ENCODE data around the gene CHCHD4. TPM values are rescaled to one million over a fixed set of nuclear protein-coding genes. Genes with fewer than 3 reads are reported as not detected.

CHCHD4 gene
- total and polyA plus RNA-seq, 4 donors, result 7.5 to 12.0 (median 9.0) TPM

- Histone ChIP-seq H3K9me3 (ENCODE audit: control insufficient read depth, low read length) (no peaks in the 10 kb centered on the region), H3K4me3 (ENCODE audit: low read length in 2 of 2) (no peak overlapping the region), H3K27me3 (ENCODE audit: control insufficient read depth in 1 of 2, insufficient read depth in 2 of 2, low read length in 1 of 2) (no peaks in the 10 kb centered on the region), H3K36me3 (ENCODE audit: control insufficient read depth in 1 of 2, insufficient read depth in 2 of 2, low read length in 1 of 2) (peaks cover 0 to 5% of the 10 kb centered on the region in 2 donors), H3K27ac (ENCODE audit: low read depth in 1 of 2, low read length in 2 of 2) (peak overlapping the region in 1 of 2 donors; percentile 92), H3K4me1 (ENCODE audit: control insufficient read depth in 1 of 2, insufficient read depth in 2 of 2, low read length in 2 of 2) (peaks cover 3 to 4% of the 10 kb centered on the region in 2 donors)
- DNase-seq (no peak), ATAC-seq (ENCODE audit: low FRiP score) (no peak)
- WGBS, 2 donors, result 37 to 38% methylated on average over 10 of the region's 10 CpGs
- intact Hi-C loops (cut with DNase I), result loop anchor here in 1 of 2 donors (2.0 to 10.0 kb wide), 2 partner anchors 32 to 258 kb away; partner anchors contain the start of genes LSM3, SLC6A6 and XPC
These were observed 21.9 kb upstream of the CHCHD4 start for GRCh38 chr3:14146381-14147065.

- no peaks in the 10 kb centered on the region for H3K27me3 ChIP-seq (ENCODE audit: control insufficient read depth in 1 of 2, insufficient read depth in 2 of 2, low read length in 1 of 2)
- ATAC-seq (ENCODE audit: low FRiP score) (no peak), DNase-seq (no peak)
- peak overlapping the region; percentile 58 to 92 for H3K27ac ChIP-seq (ENCODE audit: low read depth in 1 of 2, low read length in 2 of 2)
- H3K4me3 ChIP-seq (ENCODE audit: low read length in 2 of 2), result no peak overlapping the region
- H3K36me3 ChIP-seq (ENCODE audit: control insufficient read depth in 1 of 2, insufficient read depth in 2 of 2, low read length in 1 of 2), result peaks cover 0 to 6% of the 10 kb centered on the region in 2 donors
- intact Hi-C loops (cut with DNase I), result loop anchor here in 1 of 2 donors (2.0 to 10.0 kb wide), 2 partner anchors 33 to 259 kb away; partner anchors contain the start of genes LSM3, SLC6A6 and XPC
- 67 to 69% methylated on average over 10 of the region's 10 CpGs for WGBS, 2 donors
- peaks cover 3 to 4% of the 10 kb centered on the region in 2 donors for H3K4me1 ChIP-seq (ENCODE audit: control insufficient read depth in 1 of 2, insufficient read depth in 2 of 2, low read length in 2 of 2)
- H3K9me3 ChIP-seq (ENCODE audit: control insufficient read depth, low read length), result no peaks in the 10 kb centered on the region
These were observed 21.2 kb upstream of the CHCHD4 start for GRCh38 chr3:14145670-14146380.

GRCh38 chr3:14145236-14145635 lies 20.6 kb upstream of the CHCHD4 start:
- H3K4me3 ChIP-seq (ENCODE audit: low read length in 2 of 2), result no peak overlapping the region
- peaks cover 0 to 6% of the 10 kb centered on the region in 2 donors for H3K36me3 ChIP-seq (ENCODE audit: control insufficient read depth in 1 of 2, insufficient read depth in 2 of 2, low read length in 1 of 2)
- DNase-seq, result no peak
- no peak for ATAC-seq (ENCODE audit: low FRiP score)
- 66% methylated on average over 9 of the region's 9 CpGs for WGBS, 2 donors
- peak overlapping the region; percentile 58 to 92 for H3K27ac ChIP-seq (ENCODE audit: low read depth in 1 of 2, low read length in 2 of 2)
- no peaks in the 10 kb centered on the region for H3K9me3 ChIP-seq (ENCODE audit: control insufficient read depth, low read length)
- peaks cover 3 to 4% of the 10 kb centered on the region in 2 donors for H3K4me1 ChIP-seq (ENCODE audit: control insufficient read depth in 1 of 2, insufficient read depth in 2 of 2, low read length in 2 of 2)
- H3K27me3 ChIP-seq (ENCODE audit: control insufficient read depth in 1 of 2, insufficient read depth in 2 of 2, low read length in 1 of 2), result no peaks in the 10 kb centered on the region
- intact Hi-C loops (cut with DNase I), result loop anchor here in 1 of 2 donors (10.0 kb wide), 1 partner anchor 260 kb away; the partner anchor contains the start of gene SLC6A6

- DNase-seq (peak; percentile 79 to 81), ATAC-seq (ENCODE audit: low FRiP score) (peak; percentile 91)
- 0 to 1% methylated on average over 7 of the region's 7 CpGs for WGBS, 2 donors
- peak overlapping the region; percentile 89 to 99 for H3K27ac ChIP-seq (ENCODE audit: low read depth in 1 of 2, low read length in 2 of 2)
- H3K27me3 ChIP-seq (ENCODE audit: control insufficient read depth in 1 of 2, insufficient read depth in 2 of 2, low read length in 1 of 2), result no peaks in the 10 kb centered on the region
- H3K4me3 ChIP-seq (ENCODE audit: low read length in 2 of 2), result no peak overlapping the region
- peaks cover 0 to 6% of the 10 kb centered on the region in 2 donors for H3K36me3 ChIP-seq (ENCODE audit: control insufficient read depth in 1 of 2, insufficient read depth in 2 of 2, low read length in 1 of 2)
- intact Hi-C loops (cut with DNase I), result loop anchor here (1.0 to 10.0 kb wide), 3 partner anchors 19 to 260 kb away; partner anchors contain the start of genes LSM3 (in 1 of the 2), SLC6A6 (in 1 of the 2), TMEM43 (in 1 of the 2) and XPC (in 1 of the 2)
- H3K4me1 ChIP-seq (ENCODE audit: control insufficient read depth in 1 of 2, insufficient read depth in 2 of 2, low read length in 2 of 2), result peaks cover 3 to 4% of the 10 kb centered on the region in 2 donors
- no peaks in the 10 kb centered on the region for H3K9me3 ChIP-seq (ENCODE audit: control insufficient read depth, low read length)
These were observed 19.9 kb upstream of the CHCHD4 start for GRCh38 chr3:14144423-14145075.

- Histone ChIP-seq H3K36me3 (ENCODE audit: control insufficient read depth in 1 of 2, insufficient read depth in 2 of 2, low read length in 1 of 2) (peaks cover 0 to 6% of the 10 kb centered on the region in 2 donors), H3K4me3 (ENCODE audit: low read length in 2 of 2) (no peak overlapping the region), H3K9me3 (ENCODE audit: control insufficient read depth, low read length) (no peaks in the 10 kb centered on the region), H3K27ac (ENCODE audit: low read depth in 1 of 2, low read length in 2 of 2) (peak overlapping the region; percentile 50 to 99), H3K27me3 (ENCODE audit: control insufficient read depth in 1 of 2, insufficient read depth in 2 of 2, low read length in 1 of 2) (no peaks in the 10 kb centered on the region), H3K4me1 (ENCODE audit: control insufficient read depth in 1 of 2, insufficient read depth in 2 of 2, low read length in 2 of 2) (peaks cover 3 to 4% of the 10 kb centered on the region in 2 donors)
- intact Hi-C loops (cut with DNase I), result loop anchor here (1.0 to 10.0 kb wide), 3 partner anchors 18 to 261 kb away; partner anchors contain the start of genes LSM3 (in 1 of the 2), SLC6A6 (in 1 of the 2), TMEM43 (in 1 of the 2) and XPC (in 1 of the 2)
- WGBS, 2 donors, result 11 to 14% methylated on average over 7 of the region's 7 CpGs
- peak in 1 of 2 donors; percentile 82 for DNase-seq
- ATAC-seq (ENCODE audit: low FRiP score), result peak; percentile 84
These were observed 18.9 kb upstream of the CHCHD4 start for GRCh38 chr3:14143271-14144225.

GRCh38 chr3:14142567-14143270 lies 18.0 kb upstream of the CHCHD4 start:
- intact Hi-C loops (cut with DNase I), result loop anchor here (5.0 to 10.0 kb wide), 2 partner anchors 35 to 262 kb away; partner anchors contain the start of genes LSM3 (in 1 of the 2), SLC6A6 (in 1 of the 2) and XPC (in 1 of the 2)
- Histone ChIP-seq H3K27me3 (ENCODE audit: control insufficient read depth in 1 of 2, insufficient read depth in 2 of 2, low read length in 1 of 2) (no peaks in the 10 kb centered on the region), H3K9me3 (ENCODE audit: control insufficient read depth, low read length) (no peaks in the 10 kb centered on the region), H3K27ac (ENCODE audit: low read depth in 1 of 2, low read length in 2 of 2) (peak overlapping the region; percentile 50 to 97), H3K4me3 (ENCODE audit: low read length in 2 of 2) (no peak overlapping the region), H3K4me1 (ENCODE audit: control insufficient read depth in 1 of 2, insufficient read depth in 2 of 2, low read length in 2 of 2) (peaks cover 3 to 4% of the 10 kb centered on the region in 2 donors), H3K36me3 (ENCODE audit: control insufficient read depth in 1 of 2, insufficient read depth in 2 of 2, low read length in 1 of 2) (peaks cover 0 to 3% of the 10 kb centered on the region in 2 donors)
- WGBS, 2 donors, result 66% methylated on average over 8 of the region's 8 CpGs
- DNase-seq (no peak), ATAC-seq (ENCODE audit: low FRiP score) (no peak)

GRCh38 chr3:14141602-14142341 lies 17.1 kb upstream of the CHCHD4 start:
- 62% methylated on average over 19 of the region's 19 CpGs for WGBS, 2 donors
- Histone ChIP-seq H3K27ac (ENCODE audit: low read depth in 1 of 2, low read length in 2 of 2) (peak overlapping the region; percentile 7 to 85), H3K4me3 (ENCODE audit: low read length in 2 of 2) (no peak overlapping the region), H3K4me1 (ENCODE audit: control insufficient read depth in 1 of 2, insufficient read depth in 2 of 2, low read length in 2 of 2) (peaks cover 3 to 6% of the 10 kb centered on the region in 2 donors), H3K9me3 (ENCODE audit: control insufficient read depth, low read length) (no peaks in the 10 kb centered on the region), H3K36me3 (ENCODE audit: control insufficient read depth in 1 of 2, insufficient read depth in 2 of 2, low read length in 1 of 2) (peaks cover 0 to 2% of the 10 kb centered on the region in 2 donors), H3K27me3 (ENCODE audit: control insufficient read depth in 1 of 2, insufficient read depth in 2 of 2, low read length in 1 of 2) (no peaks in the 10 kb centered on the region)
- ATAC-seq (ENCODE audit: low FRiP score) (no peak), DNase-seq (no peak)
- intact Hi-C loops (cut with DNase I), result loop anchor here (5.0 to 10.0 kb wide), 2 partner anchors 36 to 263 kb away; partner anchors contain the start of genes LSM3 (in 1 of the 2), SLC6A6 (in 1 of the 2) and XPC (in 1 of the 2)
